Upper lobe of left lung (tissue), 4 donors: ENCODE data around the gene IL4R.

Experiments
- CTCF ChIP-seq, 6 experiments: fragments of 450-650 bp in 4 of 6; fragments of 200-600 bp in 2 of 6; sonication (generic) in 2 of 6; IDR thresholded peaks; one replicate each; pipeline ENCODE4 v1.5.1; 2016 to 2019; ENCODE audit warnings: antibody characterized with exemption in 6 of 6
- POLR2A ChIP-seq, 4 donors: fragments of 450-650 bp; IDR thresholded peaks; one replicate each; pipeline ENCODE4 v1.5.1; 2016 to 2017; ENCODE audit warnings: antibody characterized with exemption in 4 of 4, mild to moderate bottlenecking in 2 of 4

DNA sequence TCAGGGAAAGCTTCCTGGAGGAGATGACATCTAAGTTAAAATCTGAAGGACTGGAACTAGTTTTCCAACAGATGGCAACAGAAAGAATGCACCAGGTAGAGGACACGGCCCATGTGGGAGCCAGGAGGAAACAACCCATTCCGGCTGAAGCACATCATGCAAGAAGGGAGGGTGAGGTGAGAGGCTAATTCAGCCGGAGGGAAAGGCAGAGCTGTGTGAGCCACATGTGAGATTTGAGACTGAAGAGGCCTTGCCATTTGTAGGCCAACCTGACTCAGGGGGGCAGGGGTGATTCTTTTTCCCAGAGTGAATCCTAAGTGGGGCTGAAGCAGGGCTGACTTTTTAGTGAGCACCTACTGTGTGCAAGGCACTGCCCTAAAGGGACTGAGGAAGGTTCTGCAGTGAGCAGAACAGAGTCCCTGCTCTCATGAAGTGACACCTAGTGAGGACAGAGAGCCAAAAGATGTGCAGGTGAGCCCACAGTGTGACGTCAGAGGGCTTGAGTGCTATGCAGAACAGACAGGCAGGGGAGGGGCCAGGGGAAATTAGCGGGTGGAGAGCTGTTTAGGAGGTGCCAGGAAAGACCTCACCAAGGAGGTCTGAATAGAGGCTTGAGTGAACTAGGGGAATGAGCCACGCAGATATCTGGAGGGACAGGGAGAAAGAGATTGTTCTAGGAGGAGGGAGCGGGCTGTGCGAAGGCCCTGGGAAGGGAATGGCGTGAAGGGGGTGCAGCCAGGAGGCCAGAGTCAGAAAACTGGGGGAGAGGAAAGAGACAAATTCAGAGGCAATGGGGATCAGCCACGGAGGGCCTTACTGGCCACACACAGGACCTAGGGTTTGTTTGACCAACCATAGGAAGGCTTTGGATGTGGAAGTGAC, 68.4 kb downstream of the IL4R start:
- TF ChIP-seq CTCF (IDR thresholded peaks at IDR 0.05) (no peak), POLR2A (IDR thresholded peaks at IDR 0.05) (no peak)
